Left cardiac atrium (tissue), 4 donors: ENCODE measurements around the gene USP9X. TPM values are rescaled to one million over a fixed set of nuclear protein-coding genes. Genes with fewer than 3 reads are reported as not detected.
A peak's percentile ranks its signal among the peaks of the same experiment; 100 is the strongest.
"Not testable (repeated sequence)": the region's sequence is repeated elsewhere in the genome, so short reads cannot be mapped to it uniquely, and the experiment has no call there.

Experiments used
- ATAC-seq, 2 donors: fragments of 200-7000 bp; cut with Tn5 transposase; one replicate each; pipeline ENCODE4 v1.9.1; 2020; ENCODE audit warnings: mild to moderate bottlenecking in 2 of 2, moderate library complexity in 2 of 2
- DNase-seq: peaks from one replicate; pipeline ENCODE4 v3.0.0-alpha.2; 2020
- intact Hi-C, 2 donors: fragments of 100-400 bp; cut with DNase I; formaldehyde crosslinking; loops; one replicate each; pipeline versions ENCODE4 v1.14.1 to v1.15.1; 2022 to 2023
- total RNA-seq, 2 donors: library from RNA; stranded (reverse); fragmentation: NEBNext Ultra II Directional; extraction: Animal tissue kit (Norgen Biotek cat#: 25700); gene quantifications; one replicate each; pipeline ENCODE4 v1.2.1, GENCODE V29; 2021
- donor health status: DM: no; HTN: yes; CAD: no.
- donor health status: DM: no; HTN: yes; CAD: no; lungs with severe emphysema.
- donor health status: DM: yes; HTN: yes; CAD: no.
- donor health status: Dilated cardiomyopathy.

The USP9X gene
- total RNA-seq, 2 donors from 2014 or later, result 49.0 to 69.0 TPM

- peak in 1 of 2 donors; percentile 60 for ATAC-seq
- intact Hi-C loops, result loop anchor here in 1 of 2 donors (5.0 kb wide), 1 partner anchor 464 kb away; the partner anchor contains the start of gene CXorf38
- no peak for DNase-seq
Observed at GRCh38 chrX:41110801-41111625, 25.8 kb downstream of the USP9X start.

GRCh38 chrX:41115104-41115425 is 29.8 kb downstream of the USP9X start:
- peak; percentile 45 to 51 for ATAC-seq
- intact Hi-C loops, DNase-seq: not testable (repeated sequence)

GRCh38 chrX:41116948-41117347 is 31.7 kb downstream of the USP9X start:
- ATAC-seq, result no peak

GRCh38 chrX:41118156-41118555 is 32.9 kb downstream of the USP9X start:
- DNase-seq, result no peak
- intact Hi-C loops, result no loop called here
- ATAC-seq, result no peak

More at GRCh38 chrX:41116948-41117347, 31.7 kb downstream of the USP9X start:
- DNase-seq, result no peak
- intact Hi-C loops, result no loop called here

- intact Hi-C loops, result no loop called here
- ATAC-seq, result no peak
- no peak for DNase-seq
Observed at GRCh38 chrX:41119803-41120202, 34.6 kb downstream of the USP9X start.

- DNase-seq (no peak), ATAC-seq (no peak)
- intact Hi-C loops, result no loop called here
Observed at GRCh38 chrX:41121766-41122165, 36.5 kb downstream of the USP9X start.

- ATAC-seq (no peak), DNase-seq (no peak)
- intact Hi-C loops, result no loop called here
Observed at GRCh38 chrX:41122664-41123257, 37.5 kb downstream of the USP9X start.

GRCh38 chrX:41127477-41128192 is 42.4 kb downstream of the USP9X start:
- intact Hi-C loops, result no loop called here
- ATAC-seq (no peak), DNase-seq (no peak)

GRCh38 chrX:41128955-41129354 is 43.7 kb downstream of the USP9X start:
- intact Hi-C loops, result no loop called here
- no peak for ATAC-seq
- DNase-seq, result no peak

GRCh38 chrX:41131766-41132165 is 46.5 kb downstream of the USP9X start:
- DNase-seq (no peak), ATAC-seq (no peak)
- intact Hi-C loops, result no loop called here

GRCh38 chrX:41133551-41133950 is 48.3 kb downstream of the USP9X start:
- ATAC-seq, result no peak
- no peak for DNase-seq
- intact Hi-C loops, result no loop called here

- no peak for DNase-seq
- ATAC-seq, result no peak
- intact Hi-C loops, result no loop called here
Observed at GRCh38 chrX:41137589-41137988, 52.3 kb downstream of the USP9X start.

- no peak for ATAC-seq
Observed at GRCh38 chrX:41142130-41142910, 57.1 kb downstream of the USP9X start.

GRCh38 chrX:41144873-41145272 is 59.6 kb downstream of the USP9X start:
- DNase-seq (no peak), ATAC-seq (no peak)
- intact Hi-C loops, result loop anchor here in 1 of 2 donors (10.0 kb wide), 1 partner anchor 60 kb away; no protein-coding TSS in a partner anchor

More at GRCh38 chrX:41142130-41142910, 57.1 kb downstream of the USP9X start:
- intact Hi-C loops, result loop anchor here in 1 of 2 donors (10.0 kb wide), 1 partner anchor 62 kb away; no protein-coding TSS in a partner anchor
- DNase-seq, result no peak

GRCh38 chrX:41145920-41146608 is 60.8 kb downstream of the USP9X start:
- DNase-seq (no peak), ATAC-seq (peak in 1 of 2 donors; percentile 44)
- intact Hi-C loops, result loop anchor here in 1 of 2 donors (10.0 kb wide), 1 partner anchor 59 kb away; no protein-coding TSS in a partner anchor

- intact Hi-C loops, result loop anchor here in 1 of 2 donors (10.0 kb wide), 1 partner anchor 56 kb away; no protein-coding TSS in a partner anchor
- DNase-seq (no peak), ATAC-seq (no peak)
Observed at GRCh38 chrX:41148553-41148952, 63.3 kb downstream of the USP9X start.

GRCh38 chrX:41150043-41150442 is 64.8 kb downstream of the USP9X start:
- no peak for DNase-seq
- intact Hi-C loops, result no loop called here
- no peak for ATAC-seq

- ATAC-seq, intact Hi-C loops, DNase-seq: not testable (repeated sequence)
Observed at GRCh38 chrX:41151726-41152125, 66.5 kb downstream of the USP9X start.
